Right lobe of liver (tissue), 6 donors: ENCODE data around the gene RPL27. TPM values are rescaled to one million over a fixed set of nuclear protein-coding genes. Genes with fewer than 3 reads are reported as not detected.

Source experiments
- ATAC-seq, 4 donors: fragments of 200-7000 bp; cut with Tn5 transposase; one replicate each; pipeline ENCODE4 v1.9.1; 2020; ENCODE audit warnings: mild to moderate bottlenecking in 4 of 4, moderate library complexity in 4 of 4
- DNase-seq, 3 donors: peaks; one replicate each; pipeline ENCODE4 v3.0.0-alpha.2; 2020
- H3K27ac ChIP-seq, 3 donors: fragments of 200-600 bp; one replicate each; pipeline ENCODE4 v1.8.0; 2022
- H3K27me3 ChIP-seq, 2 donors: fragments of 200-600 bp; one replicate each; pipeline ENCODE4 v1.8.0; 2022
- H3K36me3 ChIP-seq, 4 donors: fragments of 200-600 bp; sonication (generic) in 1 of 4; one replicate each; pipeline versions ENCODE4 v1.5.1 to v1.8.0; 2017 to 2022; ENCODE audit warnings: control low read depth in 1 of 4
- H3K4me1 ChIP-seq, 4 donors: fragments of 200-600 bp; sonication (generic) in 1 of 4; one replicate each; pipeline versions ENCODE4 v1.5.1 to v1.8.0; 2017 to 2022; ENCODE audit warnings: control low read depth in 1 of 4
- H3K4me3 ChIP-seq, 3 donors: fragments of 200-600 bp; one replicate each; pipeline ENCODE4 v1.8.0; 2022
- H3K9me3 ChIP-seq, 4 donors: fragments of 200-600 bp; sonication (generic) in 1 of 4; one replicate each; pipeline versions ENCODE4 v1.5.1 to v1.8.0; 2017 to 2022; ENCODE audit warnings: control low read depth in 1 of 4
- POLR2A ChIP-seq: fragments of 450-650 bp; IDR thresholded peaks from one replicate; pipeline ENCODE4 v1.6.1; 2017; ENCODE audit warnings: antibody characterized with exemption, mild to moderate bottlenecking
- WGBS: methylation state at CpG from one replicate; pipeline ENCODE4 v1.1.6; 2018; ENCODE audit warnings: low coverage, low lambda C conversion rate; ENCODE audit not compliant: insufficient coverage; ENCODE audit errors: missing lambda C conversion rate; 5-methylcytosine and 5-hydroxymethylcytosine counted together
- intact Hi-C, 2 donors: fragments of 100-400 bp; cut with DNase I; formaldehyde crosslinking; loops; one replicate each; pipeline versions ENCODE4 v1.11.2 to v1.14.1; 2022
- small RNA-seq, 2 experiments: library from RNA; depleted of rRNA; stranded (forward); fragments of <200 nt; gene quantifications; one replicate each; pipeline ENCODE3, GENCODE V24; 2016
- total RNA-seq, 6 experiments: library from RNA; depleted of rRNA in 2 of 6; stranded (reverse); fragments of >200 nt in 2 of 6; fragmentation: NEBNext Ultra II Directional in 3 of 6; extraction: Animal tissue kit (Norgen Biotek cat#: 25700) in 3 of 6; gene quantifications; one replicate each; pipeline versions ENCODE4 v1.1.0 to v1.2.4, GENCODE V29; 2016 to 2023
- TF ChIP-seq, protein P1 (sequence below), 4 donors: fragments of 200-600 bp in 3 of 4; fragments of 450-650 bp in 1 of 4; IDR thresholded peaks; one replicate each; pipeline versions ENCODE4 v1.5.1 to v1.8.0; 2016 to 2022; ENCODE audit warnings: antibody characterized with exemption in 4 of 4, mild to moderate bottlenecking in 2 of 4
- donor health status: DM: no; HTN: yes; CAD: no.
- donor health status: DM: no; HTN: no; CAD: no.
- donor health status: DM: no; HTN: no; CAD: no.
- donor health status: DM: no; HTN: yes; CAD: no.
- donor health status: DM: no; HTN: yes; CAD: no.

The RPL27 gene
- total RNA-seq, 6 experiments from 2014 or later = 229 to 528 (median 316) TPM

DNA sequence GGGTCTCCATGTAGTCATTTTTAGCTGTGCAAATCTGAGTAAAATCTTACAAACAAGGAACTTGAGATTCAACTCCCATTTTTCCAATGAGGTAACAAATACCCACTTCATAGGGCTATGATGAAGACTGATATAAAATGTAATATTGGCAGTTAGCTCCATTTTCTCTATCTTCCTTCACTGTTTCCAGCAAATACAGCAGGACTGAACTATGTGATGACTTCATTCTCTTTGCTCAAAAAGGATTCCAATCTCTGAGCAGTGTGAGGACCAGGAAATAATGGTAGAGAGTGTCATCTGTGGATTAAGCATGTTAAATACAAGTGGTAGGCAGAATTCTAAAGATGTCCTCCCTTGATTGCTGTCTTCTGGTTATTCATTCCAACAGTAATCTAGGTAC, 45.1 kb downstream of the RPL27 start:
- Histone ChIP-seq H3K27ac (no peak overlapping the region), H3K4me1 (peaks cover 0 to 33% (median 8%) of the 10 kb centered on the region in 4 donors), H3K4me3 (no peak overlapping the region), H3K36me3 (no peaks in the 10 kb centered on the region), H3K27me3 (no peaks in the 10 kb centered on the region), H3K9me3 (no peaks in the 10 kb centered on the region)
- DNase-seq = no peak
- TF ChIP-seq POLR2A = no peak
- TF ChIP-seq, protein P1, sequence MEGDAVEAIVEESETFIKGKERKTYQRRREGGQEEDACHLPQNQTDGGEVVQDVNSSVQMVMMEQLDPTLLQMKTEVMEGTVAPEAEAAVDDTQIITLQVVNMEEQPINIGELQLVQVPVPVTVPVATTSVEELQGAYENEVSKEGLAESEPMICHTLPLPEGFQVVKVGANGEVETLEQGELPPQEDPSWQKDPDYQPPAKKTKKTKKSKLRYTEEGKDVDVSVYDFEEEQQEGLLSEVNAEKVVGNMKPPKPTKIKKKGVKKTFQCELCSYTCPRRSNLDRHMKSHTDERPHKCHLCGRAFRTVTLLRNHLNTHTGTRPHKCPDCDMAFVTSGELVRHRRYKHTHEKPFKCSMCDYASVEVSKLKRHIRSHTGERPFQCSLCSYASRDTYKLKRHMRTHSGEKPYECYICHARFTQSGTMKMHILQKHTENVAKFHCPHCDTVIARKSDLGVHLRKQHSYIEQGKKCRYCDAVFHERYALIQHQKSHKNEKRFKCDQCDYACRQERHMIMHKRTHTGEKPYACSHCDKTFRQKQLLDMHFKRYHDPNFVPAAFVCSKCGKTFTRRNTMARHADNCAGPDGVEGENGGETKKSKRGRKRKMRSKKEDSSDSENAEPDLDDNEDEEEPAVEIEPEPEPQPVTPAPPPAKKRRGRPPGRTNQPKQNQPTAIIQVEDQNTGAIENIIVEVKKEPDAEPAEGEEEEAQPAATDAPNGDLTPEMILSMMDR (IDR thresholded peaks at IDR 0.05) = no peak
- ATAC-seq = no peak
- intact Hi-C loops = no loop called here

DNA sequence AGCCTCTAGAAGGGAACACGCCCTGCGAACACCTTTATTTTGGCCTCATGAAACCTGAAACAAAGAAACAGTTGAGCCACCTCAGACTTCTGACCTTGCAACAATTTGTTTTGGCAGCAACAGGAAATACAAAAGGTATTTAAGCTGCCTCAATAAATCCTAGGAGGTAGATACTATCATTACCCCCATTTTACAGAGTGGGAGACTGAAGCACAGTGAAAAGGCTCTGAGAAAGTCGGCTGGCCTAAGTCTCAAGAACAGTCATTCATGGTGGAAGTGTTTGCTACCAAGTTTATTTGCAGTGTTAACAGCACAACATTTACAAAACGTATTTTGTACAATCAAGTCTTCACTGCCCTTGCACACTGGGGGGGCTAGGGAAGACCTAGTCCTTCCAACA, 45.8 kb downstream of the RPL27 start:
- no peaks in the 10 kb centered on the region for H3K9me3 ChIP-seq
- 70% methylated on average over 3 of the region's 4 CpGs for WGBS
- no peak overlapping the region for H3K27ac ChIP-seq
- intact Hi-C loops = no loop called here
- no peaks in the 10 kb centered on the region for H3K36me3 ChIP-seq
- H3K4me3 ChIP-seq = no peak overlapping the region
- ATAC-seq (no peak), DNase-seq (no peak)
- TF ChIP-seq, protein P1 (IDR thresholded peaks at IDR 0.05) = no peak
- TF ChIP-seq POLR2A = no peak
- peaks cover 0 to 32% (median 8%) of the 10 kb centered on the region in 4 donors for H3K4me1 ChIP-seq
- H3K27me3 ChIP-seq = no peaks in the 10 kb centered on the region

DNA sequence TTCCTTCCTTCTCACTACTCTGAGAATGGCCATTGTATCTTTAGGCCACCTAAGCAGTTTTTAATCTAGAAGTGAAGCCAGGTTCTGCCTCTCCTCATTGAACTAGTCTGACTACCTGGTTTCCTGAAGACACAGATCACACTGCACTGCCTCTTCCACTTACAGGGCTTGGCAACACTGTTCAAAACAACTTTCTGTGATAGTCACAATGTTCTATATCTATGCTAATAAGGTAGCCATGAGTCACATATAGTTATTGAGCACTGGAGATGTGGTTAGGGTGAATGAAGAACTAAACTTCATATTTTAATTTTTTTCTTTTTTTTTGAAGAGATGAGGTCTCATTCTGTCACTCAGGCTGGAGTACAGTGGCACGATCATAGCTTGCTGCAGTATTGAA, 53.8 kb downstream of the RPL27 start:
- intact Hi-C loops = no loop called here
- TF ChIP-seq POLR2A = no peak
- H3K9me3 ChIP-seq = no peaks in the 10 kb centered on the region
- 80% methylated on average over 1 of the region's 1 CpG for WGBS
- DNase-seq (no peak), ATAC-seq (no peak)
- H3K4me3 ChIP-seq = no peak overlapping the region
- no peaks in the 10 kb centered on the region for H3K36me3 ChIP-seq
- no peaks in the 10 kb centered on the region for H3K27me3 ChIP-seq
- no peak overlapping the region for H3K27ac ChIP-seq
- H3K4me1 ChIP-seq = no peaks in the 10 kb centered on the region

Small RNA genes within 50 kb of the gene (small RNA-seq; reads per million reads assigned to genes)
- 0 reads per million in 2 experiments for gene AARSD1

Other genes with a start within 250 kb of the RPL27 start
- gene RAMP2, start 237.2 kb upstream of the RPL27 start, total RNA-seq = 1 to 10 TPM; 1.9 to 9.4 (median 4.4) TPM
- 10 to 100 TPM; 28.3 to 47.0 (median 33.6) TPM for gene VPS25, start 225.0 kb upstream of the RPL27 start, total RNA-seq
- gene WNK4, start 217.8 kb upstream of the RPL27 start, total RNA-seq = 1 to 10 TPM in 1 of 6 experiments, under 1 TPM in 2, not detected in 3; 0.12 to 1.1 (median 0.22) TPM
- gene COA3, start 199.7 kb upstream of the RPL27 start, total RNA-seq = 100 to 1,000 TPM in 1 of 6 experiments, 10 to 100 TPM in 5; 50.4 to 118 (median 68.3) TPM
- gene CNTD1, start 199.6 kb upstream of the RPL27 start, total RNA-seq = under 1 TPM in 1 of 6 experiments, not detected in 5; 0.15 TPM
- gene BECN1, start 174.1 kb upstream of the RPL27 start, total RNA-seq = 10 to 100 TPM; 29.6 to 48.8 (median 37.4) TPM
- gene PSME3, start 165.0 kb upstream of the RPL27 start, total RNA-seq = 10 to 100 TPM; 33.6 to 72.1 (median 42.8) TPM
- 1 to 10 TPM in 4 of 6 experiments, under 1 TPM in 2; 0.62 to 2.0 (median 1.4) TPM for gene AOC2, start 153.8 kb upstream of the RPL27 start, total RNA-seq
- gene AOC3, start 147.2 kb upstream of the RPL27 start, total RNA-seq = 10 to 100 TPM in 2 of 6 experiments, 1 to 10 TPM in 4; 3.9 to 14.9 (median 7.1) TPM
- 100 to 1,000 TPM in 5 of 6 experiments, 10 to 100 TPM in 1; 64.5 to 505 (median 185) TPM for gene G6PC1, start 97.6 kb upstream of the RPL27 start, total RNA-seq
- 10 to 100 TPM; 12.3 to 22.1 (median 17.9) TPM for gene AARSD1, start 34.0 kb upstream of the RPL27 start, total RNA-seq
- gene PTGES3L, start 18.3 kb upstream of the RPL27 start, total RNA-seq = not detected
- 1 to 10 TPM; 3.6 to 5.1 (median 4.6) TPM for gene RUNDC1, start 17.9 kb upstream of the RPL27 start, total RNA-seq
- gene IFI35, start 8.4 kb downstream of the RPL27 start, total RNA-seq = 10 to 100 TPM; 14.1 to 23.3 (median 18.1) TPM
- 10 to 100 TPM; 38.2 to 51.6 (median 43.3) TPM for gene VAT1, start 24.0 kb downstream of the RPL27 start, total RNA-seq
- 1 to 10 TPM in 2 of 6 experiments, under 1 TPM in 4; 0.09 to 3.3 (median 0.64) TPM for gene RND2, start 26.8 kb downstream of the RPL27 start, total RNA-seq
- 1 to 10 TPM; 3.1 to 6.7 (median 3.9) TPM for gene BRCA1, start 126.9 kb downstream of the RPL27 start, total RNA-seq
- 10 to 100 TPM; 34.7 to 71.0 (median 49.2) TPM for gene NBR1, start 172.8 kb downstream of the RPL27 start, total RNA-seq
- 1 to 10 TPM; 3.1 to 8.4 (median 4.5) TPM for gene TMEM106A, start 213.5 kb downstream of the RPL27 start, total RNA-seq
- not detected for gene CCDC200, start 230.2 kb downstream of the RPL27 start, total RNA-seq
- 1,000 to 10,000 TPM in 3 of 6 experiments, 100 to 1,000 TPM in 1, not detected in 2; 626 to 4,576 (median 3,287) TPM for gene RNU2-1, start 235.6 kb downstream of the RPL27 start, total RNA-seq